HG02588 (cell line): ENCODE measurements around the gene OXCT1.

ENCODE experiments used
- ATAC-seq: cut with Tn5 transposase; IDR thresholded peaks from one replicate; pipeline ENCODE4 v1.9.1; 2021; ENCODE audit warnings: mild to moderate bottlenecking, moderate library complexity; ENCODE audit not compliant: unreplicated experiment

The OXCT1 gene

GRCh38 chr5:41869724-41870626, at the start of gene OXCT1:
Gene OXCT1, minus strand, starts transcription at chr5:41870425. Its CDS starts 67 bp downstream, at chr5:41870358.
- peak; percentile 95 for ATAC-seq

- peak; percentile 56 for ATAC-seq
Measured at GRCh38 chr5:41918105-41918504, 47.9 kb upstream of the OXCT1 start.

- ATAC-seq, result no peak
Measured at GRCh38 chr5:41908374-41909079, 38.3 kb upstream of the OXCT1 start.

GRCh38 chr5:41906151-41906550, 35.9 kb upstream of the OXCT1 start:
- no peak for ATAC-seq

- peak; percentile 98 for ATAC-seq
Measured at GRCh38 chr5:41903892-41904799, 33.9 kb upstream of the OXCT1 start, which contains the start of gene RIMOC1. Gene RIMOC1, plus strand, starts transcription at chr5:41904344. Its CDS starts 24 bp downstream, at chr5:41904368.

DNA sequence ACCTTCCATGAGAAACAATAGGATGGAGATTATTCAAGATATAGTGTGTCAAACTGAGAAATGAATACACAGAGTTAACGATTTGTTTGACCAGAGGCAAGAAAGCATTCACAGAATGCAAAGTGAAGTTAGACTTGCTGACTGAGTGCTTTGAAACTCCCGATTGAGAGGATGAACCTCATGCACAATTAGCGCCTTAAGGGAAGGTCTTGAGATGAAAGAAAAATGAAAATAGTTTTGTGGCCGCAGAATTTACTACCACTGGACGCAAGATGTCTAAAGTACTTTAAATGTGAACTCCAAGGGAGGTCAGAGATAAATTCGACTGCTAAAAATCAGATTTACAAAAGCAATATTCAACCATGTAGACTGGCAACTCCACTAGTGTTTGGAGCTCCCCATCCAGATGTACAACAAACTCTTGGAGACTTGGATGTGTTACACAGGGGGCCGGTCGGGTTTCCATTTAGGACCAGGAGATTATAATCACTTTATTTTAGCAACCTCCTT, 33.2 kb upstream of the OXCT1 start:
- no peak for ATAC-seq

DNA sequence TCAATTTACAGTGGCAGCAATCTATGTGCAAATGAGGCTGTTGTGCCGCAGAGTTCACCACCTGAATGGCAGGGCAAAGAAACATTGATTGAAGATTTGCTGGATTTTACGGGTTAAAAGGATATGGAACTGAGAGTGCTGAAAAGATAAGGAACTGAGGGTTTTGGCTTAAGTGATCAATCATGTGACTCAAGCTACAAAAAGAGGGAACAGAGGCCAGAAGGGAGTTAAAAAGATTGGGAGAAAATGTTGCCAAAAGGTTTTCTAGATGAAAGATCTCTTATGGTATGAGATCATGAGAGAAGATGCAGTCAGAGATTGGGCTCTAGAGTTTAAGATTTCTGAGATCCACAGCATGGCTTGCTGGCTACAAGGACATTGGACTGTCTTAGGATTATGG, 26.0 kb upstream of the OXCT1 start:
- ATAC-seq, result no peak

DNA sequence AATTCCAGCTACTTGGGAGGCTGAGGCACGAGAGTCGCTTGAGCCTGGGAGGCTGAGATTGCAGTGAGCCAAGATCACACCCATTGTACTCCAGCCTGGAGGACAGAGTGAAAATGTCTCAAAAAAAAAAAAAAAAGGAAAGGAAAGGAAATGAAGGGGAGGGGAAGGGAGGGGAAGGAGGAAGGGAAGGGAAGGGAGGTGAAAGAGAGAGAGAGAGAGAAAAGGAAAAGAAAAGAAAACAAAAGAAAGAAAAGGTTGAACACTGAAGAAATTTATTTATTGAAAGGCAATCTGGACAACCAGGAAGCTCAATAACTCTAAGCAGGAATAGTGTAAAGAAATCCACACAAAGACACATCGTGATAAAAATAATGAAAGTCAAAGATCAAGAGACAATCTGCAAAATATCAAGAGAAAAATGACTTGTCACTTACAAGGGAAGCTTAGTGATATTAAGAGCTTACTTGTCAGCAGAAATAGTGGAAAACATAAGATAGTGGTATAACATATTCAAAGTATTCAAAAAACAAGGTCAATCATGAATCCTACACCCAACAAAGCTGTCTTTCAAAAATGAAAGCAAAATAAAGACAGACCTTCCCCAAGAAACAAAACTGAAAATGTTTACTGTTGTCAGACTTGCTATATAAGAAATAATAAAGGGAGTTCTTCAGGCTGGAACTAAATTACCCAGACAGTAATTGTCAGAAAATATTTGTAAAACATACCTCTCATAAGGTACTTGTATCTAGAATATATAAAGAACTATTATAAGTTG, 23.0 kb upstream of the OXCT1 start:
- peak; percentile 61 for ATAC-seq

- ATAC-seq, result no peak
Measured at GRCh38 chr5:41892031-41892430, 21.8 kb upstream of the OXCT1 start.

DNA sequence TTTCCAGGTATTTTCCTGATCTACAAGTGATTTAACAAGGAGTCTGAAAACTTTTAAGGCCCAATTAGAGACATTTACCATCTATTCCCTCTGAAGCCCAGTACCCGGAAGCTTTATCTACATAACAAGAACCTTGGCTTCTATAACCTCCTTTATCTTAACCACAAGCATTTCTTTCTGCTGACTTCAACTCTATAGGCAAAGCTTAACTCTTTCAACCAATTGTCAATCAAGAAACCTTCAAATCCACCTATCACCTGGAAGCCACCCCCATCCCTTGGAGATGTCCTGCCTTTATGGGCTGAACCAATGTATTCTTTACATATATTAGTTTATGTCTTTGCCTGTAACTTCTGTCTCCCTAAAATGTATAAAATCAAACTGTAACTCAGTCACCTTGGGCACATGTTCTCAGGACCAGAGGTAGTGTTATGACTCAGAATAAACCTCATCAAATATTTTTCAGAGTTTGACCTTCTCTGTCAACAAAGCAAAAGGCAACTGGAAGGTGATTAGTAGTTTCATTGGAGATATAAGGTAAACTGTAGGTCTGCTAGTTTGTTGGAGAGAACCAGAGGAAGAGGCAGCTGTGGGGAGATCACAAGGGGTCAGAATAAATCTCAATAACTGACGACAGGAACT, 21.0 kb upstream of the OXCT1 start:
- no peak for ATAC-seq

GRCh38 chr5:41885286-41885685, 15.1 kb upstream of the OXCT1 start:
- ATAC-seq, result no peak

DNA sequence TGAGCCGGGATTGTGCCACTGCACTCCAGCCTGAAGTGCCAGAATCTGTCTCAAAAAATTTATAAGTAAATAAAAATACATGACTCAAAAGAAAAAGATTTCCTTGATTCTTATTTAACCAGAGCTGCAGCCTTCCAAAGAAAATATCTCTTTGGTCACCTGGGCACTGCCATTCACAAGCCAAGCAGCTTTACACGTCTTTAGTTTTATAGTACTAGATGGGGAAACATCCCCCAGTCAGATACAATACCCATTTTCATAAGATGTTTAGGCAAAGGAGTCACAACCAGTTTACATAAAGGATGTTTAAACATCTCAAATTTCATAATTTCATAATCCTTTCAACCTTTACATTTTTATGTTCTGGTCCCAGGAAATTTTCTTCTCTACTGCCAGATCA, 13.7 kb upstream of the OXCT1 start:
- ATAC-seq, result no peak

GRCh38 chr5:41883243-41883642, 13.0 kb upstream of the OXCT1 start:
- ATAC-seq, result no peak

GRCh38 chr5:41882765-41883164, 12.5 kb upstream of the OXCT1 start:
- ATAC-seq, result no peak

DNA sequence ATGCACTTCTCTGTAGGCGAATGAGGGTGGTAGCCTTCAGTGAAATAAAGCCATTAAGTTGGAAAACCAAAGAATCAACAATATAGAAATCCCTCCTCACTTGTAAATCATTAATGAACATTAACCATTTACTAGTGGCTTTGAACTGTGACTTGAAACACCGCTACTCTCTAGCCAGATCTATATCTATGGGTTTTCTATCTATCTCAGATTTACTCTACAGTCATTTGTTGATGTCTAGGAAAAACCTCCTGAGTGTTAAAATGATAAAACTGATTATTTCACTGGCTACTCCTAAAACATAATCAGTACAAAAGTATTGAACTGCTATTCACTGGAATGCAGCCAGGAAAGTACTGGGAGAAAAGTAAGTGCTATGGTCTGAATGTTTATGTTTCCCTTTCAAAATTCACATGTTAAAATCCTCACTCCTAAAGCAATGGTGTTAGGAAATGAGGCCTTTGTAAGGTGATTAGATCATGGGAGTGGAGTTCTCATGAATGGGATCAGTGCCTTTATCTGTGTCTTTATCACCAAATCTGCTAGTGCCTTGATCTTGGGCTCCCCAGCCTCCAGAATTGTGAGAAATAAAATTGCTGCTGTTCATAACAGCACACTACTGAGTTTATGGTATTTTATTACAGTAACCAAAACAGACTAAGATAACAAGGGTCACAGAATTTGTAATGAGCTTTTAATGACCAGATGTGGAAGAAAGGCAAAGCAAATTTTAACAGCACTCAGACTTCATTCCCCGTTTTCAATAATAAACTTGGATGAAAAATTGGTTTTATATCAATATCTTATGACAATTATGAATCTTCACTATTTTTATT, 8.6 kb upstream of the OXCT1 start:
- ATAC-seq, result peak; percentile 50

GRCh38 chr5:41878173-41878572, 7.9 kb upstream of the OXCT1 start:
- ATAC-seq, result no peak

GRCh38 chr5:41877408-41877807, 7.2 kb upstream of the OXCT1 start:
- no peak for ATAC-seq

DNA sequence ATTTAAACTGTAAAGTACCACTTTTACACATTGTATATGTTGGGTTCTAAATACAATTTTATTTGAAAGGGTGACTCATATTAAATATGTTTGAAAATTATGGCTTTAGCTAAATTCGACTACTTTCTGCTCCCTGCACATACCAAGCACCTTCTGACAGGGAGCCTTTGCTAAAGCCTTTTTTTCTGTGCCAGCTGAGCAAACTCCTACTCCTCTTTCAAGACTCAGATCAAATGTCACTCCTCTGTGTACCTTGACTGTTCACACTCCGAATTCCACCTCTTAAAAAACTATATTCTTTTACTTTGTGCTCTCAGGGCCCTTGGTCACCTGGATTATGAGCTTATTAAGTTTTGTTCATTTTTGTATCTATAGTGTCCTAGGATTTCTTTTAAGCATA, 6.5 kb upstream of the OXCT1 start:
- ATAC-seq, result no peak

DNA sequence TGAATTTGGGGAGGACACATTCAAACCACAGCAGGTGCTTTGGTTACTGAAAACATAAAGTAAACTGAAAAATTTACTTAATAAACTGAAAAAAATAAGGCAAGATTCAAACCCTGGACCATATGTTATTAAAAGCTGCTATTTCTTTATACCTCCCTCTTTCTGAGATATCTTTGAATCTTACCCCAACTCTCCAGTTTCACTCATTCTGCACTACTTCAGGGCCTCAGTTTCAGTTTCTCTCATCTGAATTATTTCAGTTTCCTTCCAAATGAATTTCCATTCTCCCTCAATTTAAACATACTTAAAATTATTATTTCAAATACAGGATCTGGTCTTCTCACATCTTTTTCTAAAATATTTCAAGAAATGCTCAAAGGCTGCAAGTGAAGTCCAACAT, 4.9 kb upstream of the OXCT1 start:
- no peak for ATAC-seq
